Stimulated activated CD4-positive, alpha-beta T cell treated with anti-CD3 and anti-CD28 coated beads, Interleukin-15, amount 100 ng/mL, for 48 hours (primary cell): ENCODE measurements around the gene RAP2B.

Experiments used
- DNase-seq, 2 donors: peaks; one replicate each; pipeline ENCODE4 v3.0.0-alpha.2; 2020; ENCODE audit warnings: low read depth in 2 of 2

The RAP2B gene

DNA sequence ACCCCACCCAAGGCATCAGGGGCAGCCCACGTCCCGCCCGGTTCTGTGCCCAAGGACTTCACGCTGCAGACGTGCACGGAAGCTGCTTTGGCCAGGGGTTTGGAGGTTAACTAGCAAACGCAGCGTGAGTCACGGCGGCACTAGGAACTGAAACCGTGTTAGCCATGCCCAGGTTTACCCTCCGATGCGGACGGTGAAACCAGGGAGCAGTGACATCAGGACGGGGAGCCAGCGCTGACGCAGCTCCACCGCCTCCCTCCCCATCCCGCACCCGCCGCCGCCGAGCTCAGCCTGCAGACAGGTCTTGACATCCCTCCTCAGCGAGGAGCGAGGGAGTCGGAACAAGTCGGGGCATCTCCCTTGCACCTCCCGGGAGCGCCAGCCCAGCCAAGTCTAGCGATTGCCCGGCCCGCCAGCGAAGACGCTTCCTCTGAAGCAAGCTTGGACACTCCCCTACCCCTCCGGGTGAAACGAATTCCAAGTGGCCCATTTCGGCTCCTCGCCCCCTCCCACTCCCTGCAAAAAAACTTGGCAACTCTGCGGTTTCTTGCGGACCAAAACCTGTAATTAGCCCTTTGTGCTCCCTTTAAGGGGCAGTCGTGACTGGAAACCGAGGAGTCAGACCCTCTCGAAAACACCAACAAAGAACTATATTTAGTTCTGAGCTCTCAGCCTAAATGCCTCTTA is 1.4 kb upstream of the RAP2B start:
- DNase-seq = peak; percentile 76 to 77

DNA sequence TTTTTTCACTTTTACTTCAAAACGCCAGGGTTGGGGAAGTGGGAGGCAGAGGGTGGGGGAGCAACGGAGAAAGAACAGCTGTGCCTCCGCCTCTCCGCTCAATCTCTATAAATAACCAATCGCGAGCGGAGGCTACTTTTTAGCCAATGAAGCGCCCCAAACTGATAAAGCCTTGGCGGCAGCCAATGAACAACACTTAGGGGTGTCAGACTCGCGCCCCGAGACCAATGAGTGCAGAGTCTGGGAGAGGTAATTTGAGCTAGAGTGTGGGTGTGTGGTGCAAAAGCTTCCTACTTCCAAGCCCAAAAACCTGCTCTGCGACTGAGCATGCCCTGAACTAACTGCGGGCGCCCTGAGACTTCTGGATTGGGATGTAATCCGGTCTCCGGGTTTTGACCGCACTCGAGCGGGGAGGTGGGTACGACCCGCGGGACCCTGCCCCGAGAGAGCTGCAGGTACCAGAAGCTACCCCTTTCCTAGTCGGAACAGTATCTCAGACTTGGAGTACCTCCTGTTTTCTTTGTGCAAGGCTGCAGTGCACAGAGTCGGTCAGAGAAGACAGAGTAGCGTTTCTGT is 800 bp upstream of the RAP2B start:
- peak; percentile 86 to 88 for DNase-seq

DNA sequence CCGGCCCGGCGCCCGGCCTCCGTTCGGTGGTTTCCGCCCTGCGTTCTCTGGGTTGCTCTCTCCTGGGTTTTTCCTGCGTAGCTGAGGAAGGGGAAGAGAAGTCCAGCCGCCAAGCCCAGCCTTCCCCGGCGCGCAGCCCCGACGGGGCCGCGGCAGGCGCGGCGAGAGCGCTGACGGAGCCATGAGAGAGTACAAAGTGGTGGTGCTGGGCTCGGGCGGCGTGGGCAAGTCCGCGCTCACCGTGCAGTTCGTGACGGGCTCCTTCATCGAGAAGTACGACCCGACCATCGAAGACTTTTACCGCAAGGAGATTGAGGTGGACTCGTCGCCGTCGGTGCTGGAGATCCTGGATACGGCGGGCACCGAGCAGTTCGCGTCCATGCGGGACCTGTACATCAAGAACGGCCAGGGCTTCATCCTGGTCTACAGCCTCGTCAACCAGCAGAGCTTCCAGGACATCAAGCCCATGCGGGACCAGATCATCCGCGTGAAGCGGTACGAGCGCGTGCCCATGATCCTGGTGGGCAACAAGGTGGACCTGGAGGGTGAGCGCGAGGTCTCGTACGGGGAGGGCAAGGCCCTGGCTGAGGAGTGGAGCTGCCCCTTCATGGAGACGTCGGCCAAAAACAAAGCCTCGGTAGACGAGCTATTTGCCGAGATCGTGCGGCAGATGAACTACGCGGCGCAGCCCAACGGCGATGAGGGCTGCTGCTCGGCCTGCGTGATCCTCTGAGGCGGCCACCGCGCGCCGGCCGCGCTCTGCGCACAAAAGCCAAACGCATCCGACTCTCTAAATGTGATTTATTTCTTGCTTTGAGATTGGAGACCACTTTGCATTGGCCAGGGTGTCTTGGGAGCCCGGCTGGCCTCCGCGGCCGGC is 727 bp downstream of the RAP2B start:
- DNase-seq = peak; percentile 4 to 12

DNA sequence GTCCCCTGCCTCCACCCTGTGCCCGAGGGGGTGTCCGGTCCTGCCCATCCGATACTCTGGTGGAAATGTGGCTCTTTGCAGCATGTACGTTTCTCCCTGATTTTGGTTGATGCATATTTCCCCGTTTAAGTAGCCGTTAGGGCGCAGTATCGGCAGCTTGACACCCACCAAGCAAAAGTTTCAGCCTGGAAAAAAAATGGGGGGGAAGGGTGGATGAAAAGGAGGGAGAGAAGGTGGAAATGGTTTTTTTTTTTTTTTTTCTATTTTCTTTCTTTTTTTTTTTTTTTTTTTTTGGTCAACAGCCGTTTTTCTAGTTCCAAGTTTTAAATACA is 1.3 kb downstream of the RAP2B start:
- DNase-seq = no peak

DNA sequence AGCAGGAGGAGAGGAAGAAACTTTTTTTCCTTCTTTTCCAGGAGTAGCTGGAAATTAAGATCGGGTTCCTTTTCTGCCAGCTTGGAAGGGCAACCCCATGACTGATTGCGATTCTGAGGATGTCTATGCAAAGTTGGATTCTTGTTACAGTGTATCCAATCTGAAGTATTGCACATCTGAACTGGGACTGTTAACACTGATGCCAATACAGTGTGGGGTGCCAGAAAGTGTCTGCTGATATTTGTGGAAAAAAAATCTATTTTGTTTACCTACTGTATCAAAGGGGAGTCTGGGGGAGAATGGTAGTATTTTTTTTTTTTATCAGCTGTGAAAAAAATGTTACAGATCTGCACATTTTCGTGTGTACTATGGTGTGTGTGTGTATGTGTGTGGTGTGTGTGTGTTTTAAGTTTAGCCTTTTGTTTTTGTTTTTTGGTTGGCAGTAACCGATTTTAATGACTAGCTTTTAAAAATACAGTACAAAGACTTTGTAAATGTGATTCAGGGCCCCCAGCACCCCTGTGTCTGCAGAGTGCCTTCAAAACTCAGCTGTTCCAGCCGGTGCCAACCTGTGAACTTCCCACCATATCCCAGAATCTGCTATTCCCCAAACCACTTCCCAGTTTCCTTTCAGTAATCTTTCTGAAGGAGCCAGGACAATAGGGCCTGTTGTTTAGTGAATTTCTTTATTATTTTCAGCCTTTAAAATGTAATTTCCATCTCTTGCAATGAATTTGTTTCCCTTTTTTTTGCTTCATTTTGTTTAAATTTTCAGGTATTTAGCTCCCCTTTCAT is 1.9 kb downstream of the RAP2B start:
- DNase-seq = no peak

DNA sequence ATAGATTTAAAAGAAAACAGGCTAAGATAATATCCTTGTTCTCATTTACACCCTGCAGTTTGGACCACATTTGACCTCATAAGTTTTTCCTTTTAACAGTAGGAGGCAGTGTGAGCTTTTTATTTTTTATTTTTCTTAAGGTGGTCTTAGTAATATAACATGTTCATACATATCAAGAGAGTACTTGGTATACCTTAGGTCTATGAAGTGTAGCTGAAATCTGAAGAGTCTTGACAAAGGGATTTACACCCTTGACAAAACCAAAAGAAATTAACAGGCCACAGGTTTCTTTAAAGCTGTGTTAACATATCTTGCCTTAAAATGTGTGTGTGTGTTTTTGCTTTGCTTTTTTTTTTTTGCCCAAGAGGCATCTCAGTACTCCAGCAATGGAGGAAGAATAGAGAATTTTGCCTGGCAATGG is 3.2 kb downstream of the RAP2B start:
- no peak for DNase-seq

DNA sequence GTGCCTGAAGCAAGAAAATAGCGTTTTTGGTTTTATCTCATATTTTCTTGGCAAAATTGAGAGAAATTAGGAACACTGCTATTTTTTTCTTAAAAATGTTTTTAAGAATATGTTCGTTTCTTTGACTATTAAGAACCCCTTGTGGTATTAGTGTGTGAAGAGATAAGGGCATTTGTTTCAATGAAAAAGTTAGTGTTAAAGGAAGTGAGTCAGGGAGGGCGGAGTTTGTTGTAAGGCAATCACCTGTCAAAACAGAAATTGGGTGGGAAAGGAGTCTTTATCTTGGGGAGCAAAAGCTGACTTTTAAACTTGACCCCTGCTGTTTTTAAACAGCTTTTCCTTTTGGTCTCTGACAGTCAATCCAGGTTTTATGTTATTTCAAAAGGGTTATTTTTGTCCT is 4.2 kb downstream of the RAP2B start:
- no peak for DNase-seq

DNA sequence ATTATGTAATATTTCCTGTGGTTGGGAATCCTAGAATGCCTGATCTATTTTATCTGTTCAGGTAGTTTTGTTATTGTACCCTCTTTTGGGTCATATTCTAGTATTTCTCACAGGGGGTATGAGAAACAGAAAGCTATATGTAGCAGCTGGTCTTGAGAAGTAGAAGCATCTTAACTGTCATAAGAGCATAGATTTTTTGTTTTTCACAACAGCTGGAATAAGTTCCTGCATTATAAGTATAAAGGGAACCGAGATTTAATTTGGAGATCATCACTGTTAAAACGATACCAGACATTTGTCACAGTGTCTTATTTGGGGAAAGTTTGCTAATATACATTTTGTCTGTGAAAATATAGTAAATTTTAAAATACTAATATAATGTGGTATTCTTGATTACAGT is 4.8 kb downstream of the RAP2B start:
- no peak for DNase-seq

DNA sequence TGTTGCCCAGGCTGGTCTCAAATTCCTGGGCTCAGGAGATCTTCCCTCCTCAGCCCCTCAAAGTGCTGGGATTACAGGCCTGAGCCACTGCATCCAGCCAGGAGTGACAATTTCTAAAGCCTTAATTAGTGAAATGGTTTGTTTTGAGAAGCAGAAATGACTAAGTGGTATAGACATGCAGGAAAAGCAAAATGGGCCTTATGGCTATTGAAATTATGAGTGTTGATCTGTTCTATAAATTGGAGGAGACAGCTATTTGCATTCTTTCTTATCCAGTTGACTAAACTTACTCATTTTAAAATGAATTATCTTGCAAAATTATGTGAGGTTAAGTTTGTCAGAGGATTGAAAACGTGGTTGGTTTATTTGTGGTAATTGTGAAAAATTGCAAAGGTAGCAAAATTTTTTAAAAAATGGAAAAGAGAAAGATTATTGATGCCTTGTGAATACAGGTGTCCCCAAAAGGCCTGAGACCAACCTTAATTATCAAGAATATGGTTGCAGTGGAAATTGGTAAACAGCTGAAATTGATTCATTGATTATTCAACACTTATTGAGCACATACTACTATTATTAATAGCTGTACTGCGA is 7.9 kb downstream of the RAP2B start:
- DNase-seq = no peak

DNA sequence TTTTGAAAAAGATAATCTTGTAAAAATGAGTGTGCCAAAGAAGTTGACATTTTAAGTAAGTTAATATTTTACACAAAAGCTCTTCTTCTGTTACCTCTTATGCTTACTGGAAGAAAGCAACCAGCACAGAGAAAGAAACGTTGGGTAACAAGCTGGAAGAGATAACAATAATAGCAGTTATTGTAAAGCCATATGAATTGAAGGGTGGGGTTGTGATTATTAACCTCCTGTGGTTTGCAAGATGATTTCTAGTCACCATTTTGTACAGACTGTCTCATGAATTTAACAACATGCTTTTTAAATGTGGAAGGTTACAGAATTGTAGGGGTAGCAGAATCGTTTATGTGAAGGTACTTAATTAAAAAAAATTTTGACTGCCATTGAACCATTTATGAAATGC is 9.2 kb downstream of the RAP2B start:
- DNase-seq = no peak

DNA sequence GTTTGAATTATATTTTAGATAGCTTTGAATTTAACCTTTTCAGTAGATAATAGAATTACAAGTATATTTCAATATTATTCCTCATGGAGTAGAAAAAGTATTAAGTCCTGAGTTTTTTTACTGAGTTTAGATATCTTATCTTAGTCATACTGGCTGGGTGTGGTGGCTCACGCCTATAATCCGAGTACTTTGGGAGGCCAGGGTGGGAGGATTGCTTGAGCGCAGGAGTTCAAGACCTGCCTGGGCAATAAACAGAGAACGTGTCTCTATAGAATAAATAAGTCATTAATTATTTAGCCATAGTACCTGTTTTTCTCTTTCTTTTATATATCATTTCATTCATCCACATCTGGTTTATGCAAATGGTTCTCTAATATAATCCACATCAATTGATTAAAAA is 9.9 kb downstream of the RAP2B start:
- no peak for DNase-seq

DNA sequence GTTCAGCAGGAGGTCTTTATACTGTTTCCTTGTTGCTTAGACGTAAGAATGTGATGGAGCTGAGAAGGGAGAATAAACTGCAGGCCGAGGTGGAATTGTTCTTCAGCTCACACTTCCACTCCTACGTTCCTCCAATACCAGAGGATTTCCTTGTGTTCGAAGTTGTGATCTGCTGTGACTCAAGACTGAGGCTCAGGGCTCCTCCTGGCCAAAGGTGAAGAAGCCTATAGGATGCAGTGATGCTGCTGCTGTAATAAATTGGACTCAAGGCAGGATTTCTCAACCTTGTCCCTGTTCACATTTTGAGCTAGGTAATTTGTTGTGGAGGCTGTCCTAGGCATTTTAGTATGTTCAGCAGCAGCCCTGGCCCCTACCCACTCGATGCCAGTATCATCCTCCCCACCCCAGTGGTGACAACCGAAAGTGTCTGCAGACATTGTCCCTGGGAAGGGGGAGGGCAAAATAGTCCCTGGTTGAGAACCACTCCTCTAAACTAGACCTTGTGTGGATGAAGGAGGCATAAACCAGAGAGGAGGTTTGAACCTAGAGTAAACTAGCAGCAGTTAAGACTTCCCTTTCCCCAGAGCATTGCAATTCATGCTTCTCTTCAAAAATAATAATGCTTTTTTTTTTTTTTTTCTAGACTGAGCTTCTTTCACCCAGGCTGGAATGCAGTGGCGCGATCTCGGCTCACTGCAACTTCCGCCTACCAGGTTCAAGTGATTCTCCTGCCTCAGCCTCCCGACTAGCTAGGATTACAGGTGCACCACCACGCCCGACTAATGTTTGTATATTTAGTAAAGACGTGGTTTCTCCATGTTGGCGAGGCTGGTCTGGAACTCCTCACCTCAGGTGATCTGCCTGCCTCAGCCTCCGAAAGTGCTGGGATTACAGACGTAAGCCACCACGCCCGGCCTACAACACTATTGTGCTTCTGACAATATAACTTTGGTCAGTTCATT is 11.1 kb downstream of the RAP2B start:
- no peak for DNase-seq

DNA sequence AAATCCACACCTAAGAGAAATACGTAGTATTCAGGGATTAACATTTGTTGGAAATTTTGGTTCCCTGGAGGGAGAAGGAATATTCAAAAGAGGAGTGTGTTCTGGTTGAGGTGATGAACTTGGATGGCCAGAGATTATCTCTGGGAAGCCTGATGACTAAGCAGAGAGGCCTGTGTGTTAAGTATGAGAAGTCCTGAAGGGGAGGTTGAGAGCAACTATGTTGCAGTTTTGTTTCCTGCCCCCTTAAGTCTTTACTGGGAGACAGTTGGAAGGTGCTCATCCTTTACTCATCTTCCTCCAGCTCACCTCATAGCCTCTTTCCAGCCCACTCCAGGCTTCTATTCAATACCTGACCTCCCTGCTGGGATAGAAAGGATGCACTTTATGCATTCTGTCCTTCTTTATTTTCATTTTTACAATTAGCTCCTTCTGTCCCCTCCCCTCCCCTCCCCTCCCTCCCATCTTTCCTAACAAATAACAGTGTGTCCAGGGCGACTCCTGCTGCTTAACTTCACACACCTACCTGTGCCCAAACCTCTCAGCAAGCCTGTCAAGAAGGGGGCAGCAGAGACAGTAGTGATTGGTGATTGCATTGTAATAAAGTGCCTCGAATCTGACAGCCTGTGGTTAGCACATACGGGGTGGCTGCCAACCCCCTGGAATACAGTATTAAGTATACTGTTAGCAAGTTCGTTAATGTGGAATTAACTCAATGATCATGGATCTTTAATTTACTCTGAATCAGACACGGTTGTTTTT is 11.9 kb downstream of the RAP2B start:
- no peak for DNase-seq

DNA sequence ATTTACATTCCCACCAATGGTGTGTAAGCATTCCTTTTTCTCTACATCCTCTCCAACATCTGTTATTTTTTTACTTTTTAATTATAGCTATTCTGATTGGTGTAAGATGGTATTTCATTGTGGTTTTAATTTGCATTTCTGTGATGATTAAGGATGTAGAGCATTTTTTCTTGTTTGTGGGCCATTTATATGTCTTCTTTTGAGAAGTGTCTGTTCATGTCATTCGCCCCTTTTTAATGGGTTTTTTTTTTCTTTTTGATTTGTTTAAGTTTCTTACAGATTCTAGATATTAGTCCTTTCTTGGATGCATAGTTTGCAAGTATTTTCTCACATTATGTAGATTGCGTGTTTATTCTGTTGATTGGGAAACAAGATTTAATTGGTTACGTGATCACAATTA is 14.2 kb downstream of the RAP2B start:
- DNase-seq = no peak

DNA sequence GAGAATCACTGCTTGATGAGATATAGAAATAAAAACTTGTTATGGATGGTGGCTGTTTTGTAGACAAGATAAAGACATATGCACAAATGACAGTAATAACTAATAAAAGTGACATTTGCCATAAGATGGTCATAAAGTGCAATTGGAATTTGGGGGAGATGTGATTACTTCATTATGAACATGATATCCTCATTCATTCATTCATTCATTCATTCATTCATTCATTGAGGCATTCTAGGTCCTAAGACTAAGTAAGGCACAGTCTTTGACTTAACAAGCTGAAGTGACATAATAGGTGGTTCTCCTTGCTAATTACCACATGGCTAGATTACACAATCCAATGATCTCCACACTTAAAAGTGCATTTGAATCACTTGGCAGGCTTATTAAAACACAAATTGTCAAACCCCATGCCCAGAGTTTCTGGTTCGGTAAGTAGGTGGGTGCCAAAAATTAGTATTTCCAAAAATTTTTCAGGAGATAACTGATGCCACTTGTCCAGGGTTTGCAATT is 18.9 kb downstream of the RAP2B start:
- DNase-seq = no peak

DNA sequence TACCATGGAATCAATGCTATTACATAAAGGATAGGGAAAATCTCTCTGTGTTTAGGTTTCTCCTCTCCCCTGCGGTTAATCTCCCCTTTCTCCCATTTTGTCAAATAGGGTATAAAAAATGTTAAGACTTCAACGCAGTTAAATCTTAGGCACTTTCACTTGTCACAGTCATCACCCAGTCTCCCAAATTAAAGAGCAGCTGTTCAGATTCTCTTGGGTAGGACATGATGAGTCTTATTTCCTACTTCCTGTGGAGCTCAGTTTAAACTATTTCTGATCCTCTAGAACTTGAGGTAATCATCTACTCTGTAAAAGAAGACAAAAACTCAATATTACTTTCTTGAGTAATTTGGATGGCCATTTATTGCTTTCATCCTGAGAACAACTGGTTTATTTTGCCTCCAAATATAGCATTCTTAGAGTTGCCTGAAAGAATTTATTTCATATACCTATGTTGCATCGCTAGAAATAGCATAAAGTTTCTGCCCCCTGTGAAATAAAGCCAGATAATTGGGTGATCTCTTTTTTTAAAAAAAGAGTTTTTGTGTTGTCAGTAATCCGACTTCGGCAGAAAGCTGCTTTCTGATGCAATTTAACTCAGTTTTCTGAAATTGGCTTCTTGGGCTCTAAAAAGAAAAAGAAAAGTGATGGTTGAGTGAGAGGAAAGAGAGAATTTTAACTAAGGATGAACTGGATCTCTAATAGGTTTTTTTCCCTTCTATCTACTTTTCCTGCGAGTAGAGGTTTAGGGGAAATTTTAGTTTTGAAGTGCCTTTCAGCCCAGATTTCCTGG is 20.7 kb downstream of the RAP2B start:
- no peak for DNase-seq

DNA sequence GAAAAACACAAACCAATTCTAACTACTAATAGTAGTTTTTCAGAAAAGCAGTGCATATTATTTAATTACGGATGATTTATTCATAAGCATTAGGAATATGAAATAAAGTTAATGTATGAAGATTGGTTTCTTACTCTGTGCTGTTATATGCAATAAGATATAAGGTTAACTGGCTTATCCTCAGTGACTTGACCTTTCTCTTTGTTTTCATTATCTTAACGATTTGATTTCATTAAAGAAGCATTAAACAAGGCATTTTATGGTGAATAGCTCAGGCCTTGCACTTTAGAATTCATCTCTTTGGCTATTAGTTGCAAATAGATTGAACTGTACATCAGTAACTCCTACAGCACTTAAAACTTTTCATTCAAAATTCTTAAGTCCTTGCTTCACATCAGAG is 28.9 kb downstream of the RAP2B start:
- no peak for DNase-seq

DNA sequence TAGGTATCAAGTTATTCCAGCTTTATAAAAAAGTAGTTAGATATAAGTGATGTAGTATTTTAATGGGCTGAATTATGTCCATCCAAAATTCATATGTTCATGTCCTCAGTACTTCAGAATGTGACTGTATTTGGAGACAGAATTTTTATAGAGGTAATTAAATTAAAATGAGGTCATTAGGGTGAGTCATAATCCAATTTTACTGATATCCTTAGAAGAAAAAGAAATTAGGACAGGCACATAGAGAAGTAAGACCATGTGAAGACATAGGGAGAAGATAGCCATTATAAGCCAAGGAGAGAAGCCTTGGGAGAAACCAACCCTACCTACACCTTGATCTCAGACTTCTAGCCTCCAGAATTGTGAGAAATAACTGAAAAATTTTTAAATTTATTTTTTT is 30.3 kb downstream of the RAP2B start:
- no peak for DNase-seq
